SK-N-SH (cell line): ENCODE data around the gene FIGN. TPM values are rescaled to one million over a fixed set of nuclear protein-coding genes. Genes with fewer than 3 reads are reported as not detected.

Experiments
- CTCF ChIA-PET: fragments of 300-600, 350-600 bp; formaldehyde crosslinking; extraction: SDS; loops from one replicate; lab custom pipeline; 2021; lab: Yijun Ruan, JAX
- POLR2A ChIA-PET: fragments of 350-600 bp; sonication (Branson Sonifier 250); formaldehyde crosslinking; extraction: SDS; loops from one replicate; lab custom pipeline; 2020; ENCODE audit warnings: antibody characterized with exemption, inconsistent platforms; lab: Yijun Ruan, JAX
- DNase-seq: peaks from one replicate; pipeline ENCODE4 v3.0.0; 2012
- H2AFZ ChIP-seq: fragments of 200-600 bp; sonication (generic); 2 replicates; pipeline ENCODE4 v1.8.1; 2016; ENCODE audit warnings: antibody characterized with exemption, mild to moderate bottlenecking, low read depth
- H3F3A ChIP-seq: fragments of 200-600 bp; sonication (generic); replicated peaks from 2 replicates; pipeline ENCODE3; 2016; ENCODE audit warnings: antibody characterized with exemption, mild to moderate bottlenecking; ENCODE audit not compliant: insufficient read depth
- H3K27ac ChIP-seq, 2 experiments: fragments of 200-500 bp in 1 of 2; fragments of 200-600 bp in 1 of 2; sonication (Bioruptor generic) in 1 of 2; sonication (generic), shearing (Covaris generic) in 1 of 2; 2 replicates each; pipeline versions ENCODE4 v1.5.1 to v1.6.1; 2014 to 2016; ENCODE audit warnings: low read depth in 2 of 2, inconsistent platforms in 1 of 2, low read length in 1 of 2, mild to moderate bottlenecking in 1 of 2, mixed read lengths in 1 of 2
- H3K27me3 ChIP-seq: fragments of 200-600 bp; sonication (generic), shearing (Covaris generic); 2 replicates; pipeline ENCODE4 v1.6.1; 2016; ENCODE audit warnings: mixed run types; ENCODE audit not compliant: insufficient read depth
- H3K36me3 ChIP-seq, 2 experiments: fragments of 200-500 bp in 1 of 2; fragments of 200-600 bp in 1 of 2; sonication (Bioruptor generic) in 1 of 2; sonication (generic) in 1 of 2; replicated peaks in 1 of 2; 2 replicates each; pipeline versions ENCODE3 to v1.5.1; 2014 to 2016; ENCODE audit warnings: low read length in 1 of 2, mild to moderate bottlenecking in 1 of 2; ENCODE audit not compliant: insufficient read depth in 2 of 2, control insufficient read depth in 1 of 2
- H3K4me1 ChIP-seq, 2 experiments: fragments of 200-500 bp in 1 of 2; fragments of 200-600 bp in 1 of 2; sonication (Bioruptor generic) in 1 of 2; sonication (generic), shearing (Covaris generic) in 1 of 2; 2 replicates each; pipeline versions ENCODE4 v1.5.1 to v1.6.1; 2014 to 2016; ENCODE audit warnings: low read depth in 1 of 2, low read length in 1 of 2, mixed run types in 1 of 2; ENCODE audit not compliant: insufficient read depth in 2 of 2, control insufficient read depth in 1 of 2
- H3K4me2 ChIP-seq: fragments of 200-600 bp; sonication (generic), shearing (Covaris generic); 2 replicates; pipeline ENCODE4 v1.6.1; 2017; ENCODE audit warnings: mixed run types
- H3K4me3 ChIP-seq, 2 experiments: fragments of 200-500 bp in 1 of 2; fragments of 200-600 bp in 1 of 2; sonication (Bioruptor generic) in 1 of 2; sonication (generic), shearing (Covaris generic) in 1 of 2; 2 replicates each; pipeline versions ENCODE4 v1.5.1 to v1.8.1; 2014 to 2016; ENCODE audit warnings: low read depth in 2 of 2, inconsistent platforms in 1 of 2, low read length in 1 of 2, mild to moderate bottlenecking in 1 of 2, mixed read lengths in 1 of 2, moderate library complexity in 1 of 2
- H3K79me2 ChIP-seq: fragments of 200-600 bp; sonication (generic); 2 replicates; pipeline ENCODE4 v1.8.1; 2017; ENCODE audit warnings: mild to moderate bottlenecking; ENCODE audit not compliant: insufficient read depth
- H3K9ac ChIP-seq: fragments of 200-600 bp; sonication (generic); 2 replicates; pipeline ENCODE4 v1.6.1; 2017; ENCODE audit warnings: mixed run types
- H3K9me2 ChIP-seq: fragments of 200-600 bp; sonication (generic); 2 replicates; pipeline ENCODE4 v1.6.1; 2017; ENCODE audit warnings: mixed run types
- H3K9me3 ChIP-seq: fragments of 200-600 bp; sonication (generic); 2 replicates; pipeline ENCODE4 v1.6.1; 2017; ENCODE audit warnings: mixed run types, mild to moderate bottlenecking, moderate library complexity
- H4K20me1 ChIP-seq: fragments of 200-600 bp; sonication (generic); 2 replicates; pipeline ENCODE4 v1.6.1; 2017; ENCODE audit warnings: mild to moderate bottlenecking, mixed run types; ENCODE audit not compliant: insufficient read depth
- ELF1 ChIP-seq: IDR thresholded peaks from 2 replicates; pipeline ENCODE4 v1.4.0; 2012
- EP300 ChIP-seq, 2 experiments: IDR thresholded peaks; 2 replicates each; pipeline versions ENCODE4 v1.4.0 to v1.6.1; 2012; ENCODE audit warnings: borderline replicate concordance in 1 of 2, low read depth in 1 of 2, low read length in 1 of 2
- FOSL2 ChIP-seq: IDR thresholded peaks from 2 replicates; pipeline ENCODE4 v1.4.0; 2012; ENCODE audit warnings: low read depth, mild to moderate bottlenecking, moderate library complexity, borderline replicate concordance
- FOXJ3 ChIP-seq: sonication (generic); formaldehyde crosslinking; IDR thresholded peaks from 2 replicates; pipeline ENCODE4 v1.5.1; 2020; ENCODE audit warnings: mild to moderate bottlenecking, missing genetic modification reagents
- FOXM1 ChIP-seq: IDR thresholded peaks from 2 replicates; pipeline ENCODE4 v1.4.0; 2012; ENCODE audit warnings: low read depth, mild to moderate bottlenecking
- GABPA ChIP-seq: IDR thresholded peaks from 2 replicates; pipeline ENCODE4 v1.4.0; 2012; ENCODE audit warnings: low read depth, mild to moderate bottlenecking
- JUND ChIP-seq: IDR thresholded peaks from 2 replicates; pipeline ENCODE4 v1.4.0; 2012
- NFIC ChIP-seq: IDR thresholded peaks from 2 replicates; pipeline ENCODE4 v1.4.0; 2012; ENCODE audit warnings: borderline replicate concordance
- NRF1 ChIP-seq: IDR thresholded peaks from 2 replicates; pipeline ENCODE4 v1.6.1; 2012; ENCODE audit warnings: low read depth, mild to moderate bottlenecking, low read length
- RCOR1 ChIP-seq: fragments of 150-350 bp; IDR thresholded peaks from 2 replicates; pipeline ENCODE4 v1.6.1; 2017; ENCODE audit warnings: antibody characterized with exemption, low read length
- RFX5 ChIP-seq: IDR thresholded peaks from 2 replicates; pipeline ENCODE4 v1.6.1; 2012; ENCODE audit warnings: mild to moderate bottlenecking, improper control_type of control experiment, low read length
- RXRA ChIP-seq: IDR thresholded peaks from 2 replicates; pipeline ENCODE4 v1.4.0; 2012; ENCODE audit warnings: low read depth, mild to moderate bottlenecking, borderline replicate concordance
- TCF12 ChIP-seq: IDR thresholded peaks from 2 replicates; pipeline ENCODE4 v1.4.0; 2012
- TEAD4 ChIP-seq: IDR thresholded peaks from 2 replicates; pipeline ENCODE4 v1.4.0; 2012; ENCODE audit warnings: mild to moderate bottlenecking, borderline replicate concordance; ENCODE audit not compliant: insufficient read depth
- YY1 ChIP-seq: IDR thresholded peaks from 2 replicates; pipeline ENCODE4 v1.4.0; 2012; ENCODE audit warnings: low read depth, mild to moderate bottlenecking
- WGBS: methylation state at CpG from one replicate; pipeline ENCODE4 v1.1.6; 2017; ENCODE audit warnings: low lambda C conversion rate; 5-methylcytosine and 5-hydroxymethylcytosine counted together
- polyA plus RNA-seq, 3 experiments: library from polyadenylated mRNA; depleted of rRNA; stranded (reverse); fragments of >200 nt; gene quantifications; 2 replicates each; pipeline ENCODE4 v1.2.3, GENCODE V29; 2012
- TF ChIP-seq, protein P1 (sequence below): fragments of 150-350 bp; IDR thresholded peaks from 2 replicates; pipeline ENCODE4 v1.6.1; 2016; ENCODE audit warnings: mild to moderate bottlenecking, low read depth, low read length
- TF ChIP-seq, protein P2 (sequence below): IDR thresholded peaks from 2 replicates; pipeline ENCODE4 v1.4.0; 2012; ENCODE audit warnings: low read depth

Gene FIGN
- polyA plus RNA-seq, 1 of the 3 experiments (the other 2 are of a cell fraction): 0.74 TPM

- Histone ChIP-seq H2AFZ (no peak overlapping the region), H3K4me3 (no peak overlapping the region), H3K36me3 (no peaks in the 10 kb centered on the region), H3K4me2 (no peak overlapping the region), H4K20me1 (no peaks in the 10 kb centered on the region), H3F3A (peaks cover 30% of the 10 kb centered on the region), H3K79me2 (no peaks in the 10 kb centered on the region), H3K9me2 (no peaks in the 10 kb centered on the region), H3K4me1 (no peaks in the 10 kb centered on the region; a peak in 2 of 4 replicates), H3K9me3 (no peaks in the 10 kb centered on the region), H3K9ac (no peak overlapping the region), H3K27ac (peak overlapping the region in 1 of 2 experiments; percentile 31; a peak in 2 of 4 replicates), H3K27me3 (no peaks in the 10 kb centered on the region)
- 33% methylated on average over 1 of the region's 1 CpG for WGBS
- CTCF ChIA-PET: interaction anchor here (1.1 kb wide), 1 partner anchor 9 kb away, joined by 3 read pairs; no protein-coding TSS in a partner anchor
- POLR2A ChIA-PET: no interaction called here
- TF ChIP-seq TEAD4: no peak
- no peak for TF ChIP-seq FOXJ3 (CRISPR knock-in tag)
- TF ChIP-seq NRF1: no peak
- TF ChIP-seq, protein P1, sequence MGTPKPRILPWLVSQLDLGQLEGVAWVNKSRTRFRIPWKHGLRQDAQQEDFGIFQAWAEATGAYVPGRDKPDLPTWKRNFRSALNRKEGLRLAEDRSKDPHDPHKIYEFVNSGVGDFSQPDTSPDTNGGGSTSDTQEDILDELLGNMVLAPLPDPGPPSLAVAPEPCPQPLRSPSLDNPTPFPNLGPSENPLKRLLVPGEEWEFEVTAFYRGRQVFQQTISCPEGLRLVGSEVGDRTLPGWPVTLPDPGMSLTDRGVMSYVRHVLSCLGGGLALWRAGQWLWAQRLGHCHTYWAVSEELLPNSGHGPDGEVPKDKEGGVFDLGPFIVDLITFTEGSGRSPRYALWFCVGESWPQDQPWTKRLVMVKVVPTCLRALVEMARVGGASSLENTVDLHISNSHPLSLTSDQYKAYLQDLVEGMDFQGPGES: no peak
- TF ChIP-seq ELF1: no peak
- no peak for TF ChIP-seq TCF12
- TF ChIP-seq RFX5: no peak
- no peak for DNase-seq
Observed at GRCh38 chr2:163775304-163775703, 39.5 kb upstream of the FIGN start.

GRCh38 chr2:163774862-163775261, 39.1 kb upstream of the FIGN start:
- H3K4me2 ChIP-seq: no peak overlapping the region
- 0 out of 2 replicates have a peak, but pooled peaks have one; percentile 29 for TF ChIP-seq NFIC
- TF ChIP-seq RCOR1: no peak
- TF ChIP-seq EP300 (IDR thresholded peaks at IDR 0.05; ENCODE audit: borderline replicate concordance in 1 of 2, low read depth in 1 of 2, low read length in 1 of 2): peak in 1 of 2 experiments; percentile 41; a peak in 1 of 4 replicates
- peak; percentile 62 for TF ChIP-seq TCF12
- TF ChIP-seq, protein P2, sequence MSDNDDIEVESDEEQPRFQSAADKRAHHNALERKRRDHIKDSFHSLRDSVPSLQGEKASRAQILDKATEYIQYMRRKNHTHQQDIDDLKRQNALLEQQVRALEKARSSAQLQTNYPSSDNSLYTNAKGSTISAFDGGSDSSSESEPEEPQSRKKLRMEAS: 0 out of 2 replicates have a peak, but pooled peaks have one; percentile 33
- TF ChIP-seq TEAD4: peak; percentile 38; the same call in 1 of the 2 replicates
- peak; percentile 56 for TF ChIP-seq JUND
- TF ChIP-seq FOSL2: peak; percentile 81
- TF ChIP-seq YY1: no peak
- no peak for TF ChIP-seq RFX5
- TF ChIP-seq FOXM1: no peak
- no peak for TF ChIP-seq RXRA
- TF ChIP-seq GABPA: no peak
- 13% methylated on average over 2 of the region's 2 CpGs for WGBS
- no peaks in the 10 kb centered on the region for H3K27me3 ChIP-seq
- ChIA-PET CTCF (interaction anchor here (1.1 kb wide), 1 partner anchor 9 kb away, joined by 3 read pairs; no protein-coding TSS in a partner anchor), POLR2A (no interaction called here)
- H2AFZ ChIP-seq: no peak overlapping the region
- H3K4me3 ChIP-seq: no peak overlapping the region
- no peaks in the 10 kb centered on the region for H3K9me3 ChIP-seq
- peak overlapping the region in 1 of 2 experiments; percentile 31; a peak in 2 of 4 replicates for H3K27ac ChIP-seq
- H3K4me1 ChIP-seq: no peaks in the 10 kb centered on the region; a peak in 1 of 4 replicates
- no peak for DNase-seq
- peaks cover 30% of the 10 kb centered on the region for H3F3A ChIP-seq
- H3K79me2 ChIP-seq: no peaks in the 10 kb centered on the region
- no peaks in the 10 kb centered on the region for H4K20me1 ChIP-seq
- H3K36me3 ChIP-seq: no peaks in the 10 kb centered on the region
- no peak overlapping the region for H3K9ac ChIP-seq
- no peaks in the 10 kb centered on the region for H3K9me2 ChIP-seq
